Spleen (tissue), 11 donors: Measurements from ENCODE around the gene NEDD4. TPM values are rescaled to one million over a fixed set of nuclear protein-coding genes. Genes with fewer than 3 reads are reported as not detected.

Source experiments
- DNase-seq: peaks from one replicate; pipeline ENCODE4 v3.0.0-alpha.2; 2020
- H3K27ac ChIP-seq, 8 donors: fragments of 200-600 bp; sonication (generic) in 7 of 8; 1 replicate in 4 of 8; 2 replicates in 4 of 8; pipeline versions ENCODE4 v1.5.0 to v1.8.0; 2016 to 2021; ENCODE audit warnings: inconsistent platforms in 4 of 8, mild to moderate bottlenecking in 4 of 8, moderate library complexity in 1 of 8
- H3K27me3 ChIP-seq, 7 donors: fragments of 200-600 bp; sonication (generic) in 6 of 7; replicated peaks in 1 of 7; 1 replicate in 4 of 7; 2 replicates in 3 of 7; pipeline versions ENCODE4 v1.5.0 to v1.8.0; 2016 to 2021; ENCODE audit warnings: inconsistent platforms in 3 of 7, mild to moderate bottlenecking in 1 of 7
- H3K36me3 ChIP-seq, 6 donors: fragments of 200-600 bp; sonication (generic) in 5 of 6; 1 replicate in 4 of 6; 2 replicates in 2 of 6; pipeline versions ENCODE4 v1.5.0 to v1.8.0; 2016 to 2021; ENCODE audit warnings: inconsistent platforms in 2 of 6
- H3K4me1 ChIP-seq, 6 donors: fragments of 200-600 bp; sonication (generic) in 5 of 6; 1 replicate in 3 of 6; 2 replicates in 3 of 6; pipeline versions ENCODE4 v1.5.0 to v1.8.0; 2016 to 2021; ENCODE audit warnings: inconsistent platforms in 3 of 6
- H3K4me3 ChIP-seq, 8 donors: fragments of 200-600 bp; sonication (generic) in 7 of 8; 1 replicate in 4 of 8; 2 replicates in 4 of 8; pipeline versions ENCODE4 v1.5.0 to v1.8.0; 2016 to 2021; ENCODE audit warnings: inconsistent platforms in 4 of 8, mild to moderate bottlenecking in 4 of 8, moderate library complexity in 2 of 8
- H3K9me3 ChIP-seq, 8 donors: fragments of 200-600 bp; sonication (generic) in 7 of 8; 1 replicate in 4 of 8; 2 replicates in 4 of 8; pipeline versions ENCODE4 v1.5.0 to v1.8.0; 2016 to 2021; ENCODE audit warnings: inconsistent platforms in 4 of 8
- CTCF ChIP-seq, 11 experiments: fragments of 200-600 bp in 7 of 11; fragments of 450-650 bp in 4 of 11; sonication (generic) in 4 of 11; IDR thresholded peaks in 8 of 11; conservative IDR thresholded peaks in 3 of 11; 1 replicate in 7 of 11; 2 replicates in 4 of 11; pipeline versions ENCODE4 v1.4.0 to v1.8.0; 2016 to 2021; ENCODE audit warnings: antibody characterized with exemption in 11 of 11, inconsistent platforms in 4 of 11, mild to moderate bottlenecking in 1 of 11
- POLR2A ChIP-seq, 3 donors: fragments of 450-650 bp; IDR thresholded peaks; one replicate each; pipeline ENCODE4 v1.5.1; 2017; ENCODE audit warnings: antibody characterized with exemption in 3 of 3, mild to moderate bottlenecking in 1 of 3
- POLR2AphosphoS5 ChIP-seq, 3 donors: sonication (generic); formaldehyde crosslinking; IDR thresholded peaks; one replicate each; pipeline ENCODE4 v1.5.1; 2017; ENCODE audit warnings: antibody characterized with exemption in 3 of 3
- WGBS, 5 donors: extraction: QIAGEN DNeasy Blood & Tissue Kit in 3 of 5; methylation state at CpG; one replicate each; pipeline versions ENCODE4 v1.1.5 to v1.1.7; 2013 to 2018; 5-methylcytosine and 5-hydroxymethylcytosine counted together
- intact Hi-C: fragments of 100-400 bp; cut with DNase I; formaldehyde crosslinking; loops from one replicate; pipeline ENCODE4 v1.15.0; 2023; ENCODE audit warnings: low total_unique reads
- polyA plus RNA-seq, 3 donors: library from polyadenylated mRNA; stranded (reverse); fragments of 200-250 nt; gene quantifications; one replicate each; pipeline ENCODE4 v1.2.1, GENCODE V29; 2013
- total RNA-seq, 7 donors: library from RNA; depleted of rRNA in 3 of 7; stranded (reverse); fragments of >200 nt in 3 of 7; fragmentation: NEBNext Ultra II Directional in 4 of 7; extraction: Animal tissue kit (Norgen Biotek cat#: 25700) in 4 of 7; gene quantifications; one replicate each; pipeline versions ENCODE4 v1.1.0 to v1.2.1, GENCODE V29; 2016 to 2021
- donor health status: healthy with polysubstance abuse.
- donor health status: DM: no; HTN: no; CAD: no; lungs with moderate emphysema.
- donor health status: DM: no; HTN: no; CAD: no.
- donor health status: Bipolar disorder and iron deficiency.
- donor health status: healthy.
- donor health status: DM: no; HTN: no; CAD: no.
- donor health status: DM: yes; HTN: yes; CAD: no.

NEDD4 gene
- total and polyA plus RNA-seq, 10 donors: 1.5 to 22.0 (median 16.7) TPM

GRCh38 chr15:56040081-56041035 is 46.9 kb upstream of the NEDD4 start:
- no peaks in the 10 kb centered on the region for H3K9me3 ChIP-seq
- H3K4me3 ChIP-seq: no peak overlapping the region
- no peaks in the 10 kb centered on the region for H3K36me3 ChIP-seq
- 69 to 78% (median 74%) methylated on average over 8 of the region's 8 CpGs for WGBS, 5 donors
- DNase-seq: no peak
- intact Hi-C loops: no loop called here
- H3K27me3 ChIP-seq: no peaks in the 10 kb centered on the region
- TF ChIP-seq POLR2AphosphoS5 (IDR thresholded peaks at IDR 0.05): no peak
- TF ChIP-seq CTCF (IDR thresholded peaks at IDR 0.05 in 8 of 11, conservative IDR thresholded peaks at IDR 0.05 in 3 of 11): no peak
- H3K27ac ChIP-seq: no peak overlapping the region
- peaks cover 0 to 15% (median 0%) of the 10 kb centered on the region in 6 donors for H3K4me1 ChIP-seq

- Histone ChIP-seq H3K27ac (no peak overlapping the region), H3K27me3 (no peaks in the 10 kb centered on the region), H3K9me3 (no peaks in the 10 kb centered on the region), H3K4me1 (peaks cover 0 to 13% (median 0%) of the 10 kb centered on the region in 6 donors), H3K36me3 (no peaks in the 10 kb centered on the region), H3K4me3 (no peak overlapping the region)
- no peak for TF ChIP-seq CTCF (IDR thresholded peaks at IDR 0.05 in 8 of 11, conservative IDR thresholded peaks at IDR 0.05 in 3 of 11)
- no peak for TF ChIP-seq POLR2AphosphoS5 (IDR thresholded peaks at IDR 0.05)
- intact Hi-C loops: no loop called here
- 87 to 94% (median 88%) methylated on average over 4 of the region's 4 CpGs for WGBS, 5 donors
- no peak for DNase-seq
These were observed 45.3 kb upstream of the NEDD4 start for GRCh38 chr15:56038707-56039106.

- H3K27ac ChIP-seq: no peak overlapping the region
- no peaks in the 10 kb centered on the region for H3K27me3 ChIP-seq
- no peaks in the 10 kb centered on the region for H3K36me3 ChIP-seq
- DNase-seq: no peak
- peaks cover 0 to 6% (median 0%) of the 10 kb centered on the region in 6 donors for H3K4me1 ChIP-seq
- no peaks in the 10 kb centered on the region for H3K9me3 ChIP-seq
- H3K4me3 ChIP-seq: no peak overlapping the region
- 30 to 37% (median 36%) methylated on average over 3 of the region's 3 CpGs for WGBS, 5 donors
- TF ChIP-seq POLR2A (IDR thresholded peaks at IDR 0.05): no peak
- no peak for TF ChIP-seq CTCF (IDR thresholded peaks at IDR 0.05 in 8 of 11, conservative IDR thresholded peaks at IDR 0.05 in 3 of 11)
- TF ChIP-seq POLR2AphosphoS5 (IDR thresholded peaks at IDR 0.05): no peak
- intact Hi-C loops: no loop called here
These were observed 44.6 kb upstream of the NEDD4 start for GRCh38 chr15:56038015-56038414.

- Histone ChIP-seq H3K4me3 (no peak overlapping the region), H3K27ac (no peak overlapping the region), H3K27me3 (no peaks in the 10 kb centered on the region), H3K9me3 (no peaks in the 10 kb centered on the region), H3K4me1 (no peaks in the 10 kb centered on the region), H3K36me3 (no peaks in the 10 kb centered on the region)
- intact Hi-C loops: no loop called here
- 85 to 95% (median 88%) methylated on average over 5 of the region's 5 CpGs for whole genome bisulfite sequencing, 5 donors
- DNase-seq: no peak
- no peak for TF ChIP-seq POLR2A (IDR thresholded peaks at IDR 0.05)
These were observed 43.2 kb upstream of the NEDD4 start for GRCh38 chr15:56036546-56037067.
